ENCODE data around the gene MAPK11.

- TF ChIP-seq CTCF (conservative IDR thresholded peaks at IDR 0.05; ENCODE audit: low read depth, low read length) (no peak), EZH2phosphoT487 (IDR thresholded peaks at IDR 0.05; ENCODE audit: borderline replicate concordance, low read length) (no peak), EZH2 (IDR thresholded peaks at IDR 0.05; ENCODE audit: low read length, unreplicated experiment) (no peak)
Measured at GRCh38 chr22:50220603-50221409, 49.4 kb downstream of the MAPK11 start.
